Ovary (tissue), 9 donors: ENCODE data around the gene PRELID3B. TPM values are rescaled to one million over a fixed set of nuclear protein-coding genes. Genes with fewer than 3 reads are reported as not detected.

ENCODE experiments used
- DNase-seq, 5 donors: peaks; one replicate each; pipeline ENCODE4 v3.0.0-alpha.2; 2019 to 2020
- H3K27ac ChIP-seq, 2 donors: fragments of 200-600 bp; one replicate each; pipeline versions ENCODE4 v1.5.1 to v1.8.0; 2019 to 2022
- H3K27me3 ChIP-seq: fragments of 200-600 bp; one replicate; pipeline ENCODE4 v1.8.0; 2022
- H3K36me3 ChIP-seq: fragments of 200-600 bp; sonication (generic); one replicate; pipeline ENCODE4 v1.5.1; 2019
- H3K4me1 ChIP-seq: one replicate; pipeline ENCODE4 v1.8.1; 2013; ENCODE audit warnings: mild to moderate bottlenecking, moderate library complexity; ENCODE audit not compliant: insufficient read depth
- H3K4me3 ChIP-seq: fragments of 200-600 bp; sonication (generic); one replicate; pipeline ENCODE4 v1.5.1; 2017
- H3K9me3 ChIP-seq, 2 donors: fragments of 200-600 bp in 1 of 2; sonication (generic) in 1 of 2; one replicate each; pipeline versions ENCODE4 v1.5.1 to v1.8.1; 2013 to 2019; ENCODE audit warnings: mild to moderate bottlenecking in 1 of 2, moderate library complexity in 1 of 2
- EP300 ChIP-seq: sonication (generic); formaldehyde crosslinking; IDR thresholded peaks from one replicate; pipeline ENCODE4 v1.6.1; 2017; ENCODE audit warnings: antibody characterized with exemption
- POLR2A ChIP-seq: fragments of 450-650 bp; IDR thresholded peaks from one replicate; pipeline ENCODE4 v1.6.1; 2017; ENCODE audit warnings: antibody characterized with exemption, mild to moderate bottlenecking, moderate library complexity
- WGBS, 3 donors: extraction: QIAGEN DNeasy Blood & Tissue Kit in 1 of 3; methylation state at CpG; one replicate each; pipeline versions ENCODE4 v1.1.5 to v1.1.7; 2013 to 2017; 5-methylcytosine and 5-hydroxymethylcytosine counted together
- intact Hi-C, 4 donors: fragments of 100-400 bp; cut with DNase I; formaldehyde crosslinking; loops; one replicate each; pipeline versions ENCODE4 v1.11.0 to v1.15.1; 2022 to 2023
- polyA plus RNA-seq, 2 donors: library from polyadenylated mRNA; stranded (reverse); fragments of 200-250 nt in 1 of 2; fragments of 350-450 nt in 1 of 2; fragmentation: Illumina TruSeq in 1 of 2; extraction: RNeasy Lipid Tissue Mini Kit (QIAGEN cat#74804) in 1 of 2; gene quantifications; one replicate each; pipeline ENCODE4 v1.2.3, GENCODE V29; 2013 to 2014
- total RNA-seq, 7 donors: library from RNA; depleted of rRNA in 2 of 7; stranded (reverse); fragments of >200 nt in 2 of 7; fragmentation: NEBNext Ultra II Directional in 3 of 7; extraction: Animal tissue kit (Norgen Biotek cat#: 25700) in 3 of 7; gene quantifications; one replicate each; pipeline versions ENCODE4 v1.1.0 to v1.2.4, GENCODE V29; 2016 to 2023
- TF ChIP-seq, protein P1 (sequence below), 3 donors: fragments of 450-650 bp in 2 of 3; fragments of 200-600 bp in 1 of 3; IDR thresholded peaks; one replicate each; pipeline versions ENCODE4 v1.5.1 to v1.8.0; 2016 to 2022; ENCODE audit warnings: antibody characterized with exemption in 3 of 3, mild to moderate bottlenecking in 1 of 3
- donor health status: DM: no; HTN: no; CAD: no; lungs with moderate emphysema.
- donor health status: DM: no; HTN: no; CAD: no.
- donor health status: Bipolar disorder and iron deficiency.
- donor health status: DM: yes; HTN: yes; CAD: no.
- donor health status: DM: no; HTN: no; CAD: no.
- donor health status: DM: yes; HTN: yes; CAD: no.

PRELID3B gene
- total and polyA plus RNA-seq, 9 donors: 16.8 to 40.8 (median 29.2) TPM

DNA sequence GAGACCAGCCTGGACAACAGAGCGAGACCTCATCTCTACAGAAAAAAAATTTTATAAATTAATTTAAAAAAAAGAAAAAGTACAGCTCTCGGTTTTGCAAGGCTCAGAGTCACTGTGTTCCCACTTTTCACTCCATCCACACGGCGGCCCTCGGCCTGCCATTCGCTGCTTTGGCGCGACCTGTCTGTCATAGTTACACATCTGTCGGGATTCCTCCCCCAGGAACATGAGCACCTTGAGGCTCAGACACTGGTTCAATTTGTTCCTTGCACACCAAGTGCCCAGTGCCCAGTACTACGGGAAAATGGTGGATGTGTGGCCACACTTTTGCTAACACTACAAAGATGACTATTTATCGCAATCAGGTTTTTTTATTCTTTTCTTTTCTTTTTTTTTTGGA lies 43.9 kb downstream of the PRELID3B start:
- Histone ChIP-seq H3K27me3 (no peaks in the 10 kb centered on the region), H3K9me3 (no peaks in the 10 kb centered on the region), H3K4me1 (no peaks in the 10 kb centered on the region), H3K4me3 (no peak overlapping the region), H3K27ac (no peak overlapping the region), H3K36me3 (no peaks in the 10 kb centered on the region)
- WGBS, 3 donors: 85 to 95% (median 91%) methylated on average over 11 of the region's 11 CpGs
- DNase-seq: no peak
- no peak for TF ChIP-seq POLR2A
- TF ChIP-seq, protein P1, sequence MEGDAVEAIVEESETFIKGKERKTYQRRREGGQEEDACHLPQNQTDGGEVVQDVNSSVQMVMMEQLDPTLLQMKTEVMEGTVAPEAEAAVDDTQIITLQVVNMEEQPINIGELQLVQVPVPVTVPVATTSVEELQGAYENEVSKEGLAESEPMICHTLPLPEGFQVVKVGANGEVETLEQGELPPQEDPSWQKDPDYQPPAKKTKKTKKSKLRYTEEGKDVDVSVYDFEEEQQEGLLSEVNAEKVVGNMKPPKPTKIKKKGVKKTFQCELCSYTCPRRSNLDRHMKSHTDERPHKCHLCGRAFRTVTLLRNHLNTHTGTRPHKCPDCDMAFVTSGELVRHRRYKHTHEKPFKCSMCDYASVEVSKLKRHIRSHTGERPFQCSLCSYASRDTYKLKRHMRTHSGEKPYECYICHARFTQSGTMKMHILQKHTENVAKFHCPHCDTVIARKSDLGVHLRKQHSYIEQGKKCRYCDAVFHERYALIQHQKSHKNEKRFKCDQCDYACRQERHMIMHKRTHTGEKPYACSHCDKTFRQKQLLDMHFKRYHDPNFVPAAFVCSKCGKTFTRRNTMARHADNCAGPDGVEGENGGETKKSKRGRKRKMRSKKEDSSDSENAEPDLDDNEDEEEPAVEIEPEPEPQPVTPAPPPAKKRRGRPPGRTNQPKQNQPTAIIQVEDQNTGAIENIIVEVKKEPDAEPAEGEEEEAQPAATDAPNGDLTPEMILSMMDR (IDR thresholded peaks at IDR 0.05): no peak
- no peak for TF ChIP-seq EP300
- intact Hi-C loops: loop anchor here in 1 of 4 donors (5.0 kb wide), 1 partner anchor 61 kb away; no protein-coding TSS in a partner anchor

DNA sequence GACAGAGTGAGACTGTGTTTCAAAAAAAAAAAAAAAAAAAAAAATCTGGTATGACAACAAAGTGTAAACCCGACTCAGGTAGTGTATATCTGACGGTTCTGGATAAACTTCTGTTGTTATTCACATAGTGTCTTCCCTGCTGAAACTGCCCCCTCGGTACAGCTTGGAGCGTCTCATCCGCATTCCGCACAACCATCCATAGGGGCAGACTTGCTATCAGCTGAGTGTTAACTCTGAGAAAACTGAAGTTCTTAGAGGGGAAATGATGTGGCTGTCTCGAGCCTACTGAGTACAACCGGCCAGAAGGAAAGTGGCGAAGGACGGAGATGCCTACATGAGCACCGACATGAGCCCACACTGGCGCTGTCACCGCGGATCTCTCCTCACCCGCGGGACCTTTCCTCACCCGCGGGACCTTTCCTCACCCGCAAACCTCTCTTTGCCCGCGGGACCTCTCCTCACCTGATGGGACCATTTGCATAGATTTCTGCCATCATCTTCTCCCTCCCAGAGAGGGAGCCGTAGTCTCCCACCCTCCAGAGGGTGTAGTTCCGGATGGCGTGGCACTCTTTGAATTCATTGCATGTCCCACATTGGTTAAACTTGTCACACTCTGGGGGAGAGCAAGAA lies 45.3 kb downstream of the PRELID3B start:
- intact Hi-C loops: loop anchor here in 1 of 4 donors (5.0 kb wide), 1 partner anchor 60 kb away; no protein-coding TSS in a partner anchor
- no peaks in the 10 kb centered on the region for H3K36me3 ChIP-seq

GRCh38 chr20:58996226-58996611 lies 46.4 kb downstream of the PRELID3B start:
- H3K27ac ChIP-seq: no peak overlapping the region
- no peaks in the 10 kb centered on the region for H3K4me1 ChIP-seq
- no peaks in the 10 kb centered on the region for H3K36me3 ChIP-seq
- TF ChIP-seq EP300: no peak
- TF ChIP-seq, protein P1 (IDR thresholded peaks at IDR 0.05): no peak
- H3K4me3 ChIP-seq: no peak overlapping the region
- WGBS, 3 donors: 71 to 78% (median 71%) methylated on average over 12 of the region's 12 CpGs
- H3K27me3 ChIP-seq: no peaks in the 10 kb centered on the region
- DNase-seq: no peak
- H3K9me3 ChIP-seq: no peaks in the 10 kb centered on the region
- intact Hi-C loops: loop anchor here in 1 of 4 donors (5.0 kb wide), 1 partner anchor 59 kb away; no protein-coding TSS in a partner anchor

More for the DNA sequence above, 45.3 kb downstream of the PRELID3B start:
- no peak overlapping the region for H3K4me3 ChIP-seq
- H3K27me3 ChIP-seq: no peaks in the 10 kb centered on the region
- H3K27ac ChIP-seq: no peak overlapping the region
- TF ChIP-seq POLR2A: no peak
- no peak for TF ChIP-seq EP300
- TF ChIP-seq, protein P1 (IDR thresholded peaks at IDR 0.05): no peak
- WGBS, 3 donors: 88 to 93% (median 90%) methylated on average over 24 of the region's 24 CpGs
- H3K4me1 ChIP-seq: no peaks in the 10 kb centered on the region
- DNase-seq: no peak
- H3K9me3 ChIP-seq: no peaks in the 10 kb centered on the region

DNA sequence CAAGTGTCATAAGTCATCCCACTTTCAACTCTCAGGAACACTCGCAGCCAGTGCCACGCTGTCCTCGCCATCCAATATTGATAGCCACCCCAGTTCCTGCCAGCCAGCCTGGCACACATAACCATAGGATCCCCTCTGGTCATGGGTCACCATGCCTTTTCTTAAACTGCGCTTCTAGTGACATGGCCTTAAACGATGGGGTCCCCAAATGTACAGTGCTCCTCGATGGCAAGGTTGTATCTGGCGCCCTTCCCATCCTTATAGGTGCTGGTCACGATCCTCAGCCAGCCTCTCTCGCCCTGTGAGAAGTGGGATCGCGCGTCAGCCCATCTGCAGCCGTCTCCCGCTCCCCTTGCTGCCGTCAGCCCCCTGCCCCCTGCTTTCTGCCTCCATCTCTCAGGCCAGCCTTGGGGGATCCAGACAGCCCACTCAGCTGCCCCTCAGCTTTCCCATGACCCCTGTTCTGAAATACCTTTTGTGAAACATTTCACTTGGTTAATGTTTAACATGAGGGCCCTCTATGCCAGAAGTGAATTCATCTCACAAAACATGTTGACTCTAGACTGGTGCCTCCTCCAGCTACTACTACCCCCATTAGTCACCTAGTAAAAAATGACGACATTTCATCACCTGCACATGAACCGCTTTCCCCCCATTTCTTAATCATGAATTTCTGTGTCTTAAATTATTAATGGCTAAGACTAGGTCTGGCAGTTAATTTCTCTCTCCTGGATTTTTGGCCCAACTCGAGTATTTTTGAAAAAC lies 46.9 kb downstream of the PRELID3B start:
- 84 to 87% (median 84%) methylated on average over 18 of the region's 18 CpGs for WGBS, 3 donors
- intact Hi-C loops: loop anchor here in 1 of 4 donors (5.0 kb wide), 1 partner anchor 58 kb away; no protein-coding TSS in a partner anchor

More for the DNA sequence above, 46.9 kb downstream of the PRELID3B start:
- DNase-seq: no peak
- TF ChIP-seq POLR2A (no peak), EP300 (no peak)
- TF ChIP-seq, protein P1 (IDR thresholded peaks at IDR 0.05): no peak
- Histone ChIP-seq H3K27me3 (no peaks in the 10 kb centered on the region), H3K4me1 (no peaks in the 10 kb centered on the region), H3K27ac (no peak overlapping the region), H3K4me3 (no peak overlapping the region), H3K36me3 (no peaks in the 10 kb centered on the region), H3K9me3 (no peaks in the 10 kb centered on the region)
